Endometrium (tissue), 2 donors: ENCODE data around the gene ALDH1A2.
"Not testable (repeated sequence)": the region's sequence is repeated elsewhere in the genome, so short reads cannot be mapped to it uniquely, and the experiment has no call there.

ENCODE experiments used
- FAIRE-seq: peaks from 2 replicates; lab custom pipeline; 2012; peaks lifted over from hg19 to GRCh38; lab: Jason Lieb, UNC
- donor health status: control.
- donor health status: control.

ALDH1A2 gene

GRCh38 chr15:58066042-58066867 lies 744 bp upstream of the ALDH1A2 start:
- FAIRE-seq, result no peak

GRCh38 chr15:58064980-58065444 lies 499 bp downstream of the ALDH1A2 start:
- FAIRE-seq, result no peak

DNA sequence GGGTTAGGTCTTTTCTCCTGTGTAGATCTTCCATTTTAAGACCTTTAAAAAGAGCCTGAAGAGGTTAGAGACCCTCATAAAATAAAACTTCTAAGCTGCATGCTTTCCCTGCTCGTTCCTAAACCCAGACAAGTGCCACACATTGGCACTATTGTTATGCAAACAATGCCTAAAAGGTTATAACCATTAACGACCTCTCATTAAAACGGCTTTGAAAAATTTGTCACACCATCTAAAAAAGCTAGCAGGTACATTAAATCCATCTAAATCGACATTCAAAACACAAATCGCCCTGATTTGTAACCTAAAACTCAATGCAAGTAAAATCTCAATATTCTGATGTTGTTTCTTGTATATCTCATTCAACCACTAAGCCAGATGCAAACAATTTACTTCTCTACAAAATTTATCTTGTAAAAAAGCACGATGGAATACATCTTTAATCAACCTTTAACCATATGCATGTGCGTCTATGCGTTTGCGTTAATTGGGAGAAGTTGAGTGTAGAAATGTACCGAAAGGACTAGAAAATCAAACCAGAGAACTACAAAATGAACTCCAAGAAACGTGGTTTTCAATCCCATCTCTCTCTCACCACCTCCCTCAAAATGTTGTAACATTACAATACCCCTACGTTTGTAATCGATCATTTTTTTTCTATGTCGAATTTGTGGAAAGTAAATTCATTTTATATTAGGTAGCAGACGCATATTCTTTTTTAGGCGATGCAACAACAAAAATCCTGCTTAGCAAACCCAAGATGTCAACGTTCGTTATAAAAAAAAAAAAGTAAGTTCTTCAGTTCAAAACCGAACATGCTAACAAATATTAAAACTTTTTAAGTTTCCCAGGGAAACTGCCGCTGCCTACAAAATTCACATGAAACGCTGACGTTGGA lies 1.2 kb downstream of the ALDH1A2 start:
- FAIRE-seq, result peak; percentile 12

DNA sequence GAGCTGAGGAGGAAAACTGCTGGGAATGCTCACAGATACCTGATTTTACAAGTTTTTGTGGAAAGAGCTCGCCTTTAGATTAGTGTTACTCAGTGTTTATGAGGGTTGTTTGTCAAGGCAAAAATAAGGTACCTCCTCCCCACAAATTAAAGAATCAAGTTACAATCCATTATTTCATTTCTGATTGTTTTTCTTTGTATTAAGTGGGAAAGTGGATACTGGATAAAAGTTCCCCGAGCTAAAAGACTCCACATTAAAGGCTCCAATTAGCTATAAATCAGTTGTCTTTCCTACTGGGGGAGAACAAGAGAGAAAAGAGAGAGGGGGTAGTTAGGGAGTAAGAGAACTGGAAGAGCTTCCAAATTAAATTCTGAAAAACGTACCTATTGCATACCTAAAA lies 1.9 kb downstream of the ALDH1A2 start:
- no peak for FAIRE-seq

DNA sequence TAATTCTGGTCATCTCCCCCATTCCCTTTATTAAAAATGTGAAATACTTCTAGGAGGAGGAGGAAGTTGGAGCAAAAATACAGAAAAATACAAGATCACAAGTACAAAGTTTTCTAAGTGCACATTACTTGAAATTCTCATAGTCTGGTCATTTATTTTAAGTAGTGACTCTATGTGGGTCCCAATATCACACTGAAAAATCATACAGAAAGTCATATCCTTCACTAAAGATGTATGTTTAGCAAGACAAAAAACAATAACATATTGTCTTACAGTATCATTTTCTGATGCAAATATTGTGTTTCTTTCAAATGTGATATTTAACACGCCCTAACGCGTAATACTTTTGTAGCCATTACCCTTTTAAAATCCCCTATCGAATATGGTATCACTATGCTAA lies 2.5 kb downstream of the ALDH1A2 start:
- FAIRE-seq, result no peak

DNA sequence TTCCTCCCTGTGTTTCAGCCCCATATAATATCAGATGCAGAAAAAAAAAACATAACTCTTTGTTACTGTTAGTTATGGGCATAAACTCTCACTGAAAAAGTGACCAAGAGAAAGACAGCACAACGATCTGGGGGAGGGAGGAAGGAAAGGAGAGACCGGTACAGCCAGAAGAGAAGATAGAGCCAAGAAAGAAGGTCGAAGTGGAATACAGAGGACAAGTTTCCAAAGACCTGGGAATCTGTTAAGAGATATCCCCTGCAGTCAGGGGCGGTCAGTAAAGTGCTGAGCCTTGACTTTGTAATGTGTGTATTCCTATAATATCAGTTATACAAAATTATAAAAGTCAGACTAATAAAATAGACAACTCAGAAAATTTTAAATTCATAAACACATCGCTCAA lies 3.3 kb downstream of the ALDH1A2 start:
- no peak for FAIRE-seq

DNA sequence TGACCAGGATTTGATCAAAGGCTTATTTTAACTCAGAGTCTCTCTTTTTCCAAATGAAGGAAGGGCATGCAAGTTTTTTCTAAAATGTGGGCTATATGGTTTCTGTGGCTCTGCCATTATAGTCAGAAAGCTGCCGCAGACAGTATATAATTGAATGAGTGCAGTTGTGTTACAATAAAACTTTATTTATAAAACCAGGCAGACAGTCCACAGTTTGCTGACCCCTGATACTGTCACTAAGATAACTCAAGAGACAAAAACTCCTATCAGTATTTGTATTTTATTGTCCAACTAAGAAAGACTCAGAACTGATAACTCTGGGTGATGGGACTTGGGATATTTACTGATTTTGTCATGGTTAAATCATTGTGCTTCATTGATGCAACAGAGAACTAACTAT lies 4.9 kb downstream of the ALDH1A2 start:
- no peak for FAIRE-seq

DNA sequence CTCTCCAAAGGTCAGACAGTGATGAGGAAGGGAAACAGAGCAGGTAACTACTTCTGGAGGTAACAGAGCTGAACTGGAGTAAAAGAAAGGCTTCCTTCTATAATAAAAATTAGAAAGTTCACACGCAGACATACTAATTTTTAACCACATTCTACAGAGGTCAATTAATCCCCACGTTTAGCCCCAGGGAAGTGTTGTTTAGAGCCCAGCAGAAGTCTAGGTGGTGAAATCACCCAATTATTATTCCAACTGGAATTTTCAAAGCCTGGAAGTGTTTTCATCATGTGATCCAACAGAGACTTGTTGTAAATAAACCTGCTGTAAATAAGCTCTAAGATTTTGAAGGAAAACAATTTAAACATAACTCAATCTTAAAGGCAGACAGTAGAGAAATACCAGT lies 6.8 kb downstream of the ALDH1A2 start:
- FAIRE-seq, result no peak

DNA sequence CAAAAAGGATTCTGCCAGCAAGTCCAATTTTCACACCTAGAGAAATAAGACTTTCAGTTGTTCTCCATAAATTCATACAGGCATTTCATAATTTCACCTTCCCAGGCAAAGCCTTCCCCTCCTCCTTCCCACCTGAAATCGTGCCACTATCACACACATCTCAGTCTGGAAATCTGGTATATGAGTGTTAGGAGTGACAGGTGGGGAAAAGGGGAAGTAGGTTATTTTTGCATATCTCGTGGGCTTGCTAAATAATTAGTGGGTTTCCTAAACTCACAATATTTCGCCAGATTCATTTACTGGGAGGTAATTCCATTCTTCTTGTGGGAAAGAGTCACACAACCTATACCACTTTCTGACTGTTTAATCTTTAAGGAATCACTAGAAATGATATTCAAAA lies 7.4 kb downstream of the ALDH1A2 start:
- no peak for FAIRE-seq

DNA sequence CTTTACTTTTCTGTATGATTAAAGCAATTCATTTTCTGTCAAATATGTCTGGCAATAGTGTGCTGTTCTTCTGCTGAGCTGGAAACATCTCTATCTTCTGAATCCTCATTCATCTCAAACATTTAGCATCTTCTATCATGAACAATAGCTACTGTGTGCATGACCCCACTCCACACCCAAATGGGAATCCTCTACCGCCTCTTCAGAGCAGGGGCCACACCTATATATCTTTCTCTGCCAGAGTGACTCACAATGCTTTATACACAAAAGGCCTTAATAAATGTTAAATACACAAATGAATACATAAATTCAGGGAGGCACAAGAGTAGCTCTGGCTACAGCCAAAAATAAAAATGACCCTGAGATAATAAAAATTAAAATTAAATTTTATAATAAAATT lies 8.0 kb downstream of the ALDH1A2 start:
- no peak for FAIRE-seq

- no peak for FAIRE-seq
These were observed 9.5 kb downstream of the ALDH1A2 start for GRCh38 chr15:58056015-58056414.

- no peak for FAIRE-seq
These were observed 12.0 kb downstream of the ALDH1A2 start for GRCh38 chr15:58053315-58054153.

GRCh38 chr15:58052334-58052733 lies 13.2 kb downstream of the ALDH1A2 start:
- FAIRE-seq, result no peak

DNA sequence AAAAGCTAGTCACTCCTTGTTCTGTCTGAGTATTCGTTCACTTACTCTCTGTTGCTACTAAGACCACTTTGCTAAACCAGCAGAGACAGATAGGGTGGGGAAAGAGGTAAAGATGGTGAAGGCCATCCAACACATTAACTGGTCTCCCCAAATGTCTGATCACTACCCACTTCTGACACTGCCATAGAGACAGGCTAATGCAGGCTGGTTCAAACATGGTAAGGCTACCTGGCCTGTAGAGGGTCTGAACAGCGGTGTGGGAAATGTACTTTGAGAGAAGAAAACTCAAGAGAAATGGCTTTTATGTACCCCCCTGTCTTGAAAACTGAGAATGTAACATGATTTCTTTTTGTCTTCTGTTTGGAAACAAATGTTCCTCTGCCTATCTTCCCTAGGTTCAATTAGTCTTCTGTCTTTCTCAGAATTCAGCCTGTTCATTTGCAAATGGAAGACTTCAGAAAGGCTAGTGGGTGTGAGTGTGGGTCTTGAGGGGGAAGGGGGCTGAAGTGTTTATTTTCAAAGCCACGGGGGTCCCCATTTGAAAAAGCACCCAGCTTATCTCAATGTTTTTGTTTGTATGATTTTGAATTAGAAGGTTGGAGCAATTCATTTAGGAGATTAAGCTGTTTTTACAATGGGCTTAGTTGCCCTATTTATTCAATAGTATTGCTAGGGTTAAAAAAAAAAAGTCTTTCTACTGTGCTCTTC lies 15.8 kb downstream of the ALDH1A2 start:
- FAIRE-seq, result no peak

- no peak for FAIRE-seq
These were observed 17.2 kb downstream of the ALDH1A2 start for GRCh38 chr15:58048261-58048660.

GRCh38 chr15:58047149-58047548 lies 18.4 kb downstream of the ALDH1A2 start:
- FAIRE-seq, result peak; percentile 41

DNA sequence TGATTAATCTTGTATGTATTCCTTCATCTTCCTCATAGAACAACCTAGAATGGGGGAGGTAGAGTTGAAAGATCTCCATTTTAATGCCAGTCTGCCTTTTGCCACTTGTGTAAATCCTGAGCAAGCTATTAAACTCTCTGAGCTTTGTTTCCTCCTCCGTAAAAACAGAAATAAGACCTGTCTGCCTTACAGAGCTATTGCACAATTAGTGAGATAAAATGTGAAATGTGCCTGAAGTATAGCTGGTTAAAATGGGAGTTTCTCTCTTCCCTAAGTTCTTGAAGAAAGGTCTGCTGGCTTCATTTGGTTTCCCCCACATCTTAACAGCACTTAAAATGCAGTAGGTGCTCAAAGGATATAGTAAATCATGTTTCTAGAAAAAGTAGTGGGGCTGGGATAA lies 19.0 kb downstream of the ALDH1A2 start:
- FAIRE-seq, result no peak

GRCh38 chr15:58045376-58045775 lies 20.1 kb downstream of the ALDH1A2 start:
- not testable (repeated sequence) for FAIRE-seq

DNA sequence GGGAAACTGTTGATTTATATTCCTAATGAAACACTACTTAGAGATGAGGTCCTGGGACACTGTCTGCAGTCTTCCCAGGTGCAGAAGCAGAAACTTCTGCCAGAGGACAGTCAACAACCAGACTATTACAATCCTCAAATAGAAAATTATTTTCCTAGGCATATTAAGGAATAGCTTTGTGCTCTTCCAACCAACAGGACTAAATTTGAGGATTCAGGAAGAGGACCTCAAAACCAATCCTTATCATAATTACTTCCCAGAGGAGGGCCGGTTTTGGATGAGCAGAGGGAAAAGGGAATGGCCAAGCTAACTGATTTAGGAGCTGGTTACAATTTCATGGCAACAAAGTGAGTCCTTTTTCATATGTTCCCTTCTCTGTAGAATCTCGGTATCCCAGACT lies 21.0 kb downstream of the ALDH1A2 start:
- no peak for FAIRE-seq

DNA sequence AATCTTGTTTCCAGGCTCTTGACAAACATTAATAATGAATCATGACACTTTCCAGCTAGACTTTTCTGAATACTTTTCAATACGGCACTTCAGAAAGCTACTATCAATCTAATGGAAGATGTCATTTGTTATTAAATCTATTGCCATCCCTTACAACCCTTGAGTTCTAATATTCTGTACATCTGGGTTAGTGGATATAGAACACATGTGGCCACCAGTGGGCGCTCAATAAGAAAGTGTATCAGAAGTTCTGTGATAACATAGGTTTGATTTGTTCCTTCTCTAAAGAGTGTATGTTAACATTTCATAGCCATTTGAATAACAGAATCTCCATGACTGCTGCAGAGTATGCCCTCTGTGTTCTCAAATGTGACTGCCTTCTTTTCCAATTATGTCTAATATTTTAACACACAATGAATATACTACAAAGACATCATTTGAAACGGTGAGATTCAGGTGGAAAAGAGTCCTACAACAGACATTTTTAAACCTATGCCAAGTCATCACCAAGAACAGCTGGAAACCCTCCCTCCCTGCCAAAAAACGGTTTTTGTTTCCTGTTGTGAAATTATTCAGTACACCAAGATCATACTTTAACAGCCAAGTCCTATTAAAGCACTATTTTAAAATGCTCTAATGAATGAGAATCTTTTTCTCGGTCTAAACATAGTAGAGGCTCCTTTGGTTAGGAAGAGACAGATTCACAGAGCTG lies 22.2 kb downstream of the ALDH1A2 start:
- FAIRE-seq, result no peak

GRCh38 chr15:58042006-58042405 lies 23.5 kb downstream of the ALDH1A2 start:
- no peak for FAIRE-seq
